Keratinocyte (primary cell): ENCODE measurements around the gene CMPK2. TPM values are rescaled to one million over a fixed set of nuclear protein-coding genes. Genes with fewer than 3 reads are reported as not detected.

ENCODE experiments used
- DNase-seq: peaks from one replicate; pipeline ENCODE4 v3.0.0-alpha.2; 2011; ENCODE audit warnings: low read depth, missing footprints, low spot score
- FAIRE-seq: peaks from 2 replicates; lab custom pipeline; 2011; peaks lifted over from hg19 to GRCh38; lab: Jason Lieb, UNC
- H2AFZ ChIP-seq: 2 replicates; pipeline ENCODE4 v1.6.0; 2012; ENCODE audit warnings: low read length, control low read depth, inconsistent platforms; ENCODE audit not compliant: control insufficient read depth
- H3K27ac ChIP-seq: 2 replicates; pipeline ENCODE4 v1.5.1; 2011; ENCODE audit warnings: low read length; ENCODE audit not compliant: control insufficient read depth, insufficient read depth
- H3K27me3 ChIP-seq: 3 replicates; pipeline ENCODE4 v1.6.0; 2011; ENCODE audit warnings: low read length; ENCODE audit not compliant: control insufficient read depth, insufficient read depth; ENCODE audit errors: extremely low read depth
- H3K36me3 ChIP-seq, 2 experiments: 2 replicates in 1 of 2; 3 replicates in 1 of 2; pipeline ENCODE4 v1.5.1; 2011; ENCODE audit warnings: low read length in 2 of 2, mild to moderate bottlenecking in 1 of 2; ENCODE audit not compliant: control insufficient read depth in 2 of 2, insufficient read depth in 2 of 2; ENCODE audit errors: extremely low read depth in 1 of 2
- H3K4me1 ChIP-seq: 3 replicates; pipeline ENCODE4 v1.5.1; 2011; ENCODE audit warnings: low read length; ENCODE audit not compliant: control insufficient read depth, insufficient read depth; ENCODE audit errors: extremely low read depth
- H3K4me2 ChIP-seq: 3 replicates; pipeline ENCODE4 v1.6.0; 2011; ENCODE audit warnings: low read depth, low read length; ENCODE audit not compliant: control insufficient read depth, insufficient read depth; ENCODE audit errors: extremely low read depth
- H3K4me3 ChIP-seq, 3 experiments: fragments of 200-600 bp in 1 of 3; sonication (generic) in 1 of 3; 2 replicates in 2 of 3; 3 replicates in 1 of 3; pipeline ENCODE4 v1.5.1; 2011 to 2016; ENCODE audit warnings: low read length in 3 of 3, mild to moderate bottlenecking in 3 of 3, control low read depth in 2 of 3, inconsistent platforms in 1 of 3, low read depth in 1 of 3, mixed read lengths in 1 of 3, mixed run types in 1 of 3, moderate library complexity in 1 of 3; ENCODE audit not compliant: control insufficient read depth in 2 of 3, insufficient read depth in 2 of 3; ENCODE audit errors: extremely low read depth in 1 of 3
- H3K79me2 ChIP-seq: 2 replicates; pipeline ENCODE4 v1.6.0; 2012; ENCODE audit warnings: low read length; ENCODE audit not compliant: control insufficient read depth, insufficient read depth
- H3K9ac ChIP-seq: 3 replicates; pipeline ENCODE4 v1.6.0; 2011; ENCODE audit warnings: low read length; ENCODE audit not compliant: control insufficient read depth, insufficient read depth; ENCODE audit errors: extremely low read depth
- H3K9me1 ChIP-seq: 3 replicates; pipeline ENCODE4 v1.6.0; 2011; ENCODE audit warnings: low read length; ENCODE audit not compliant: control insufficient read depth, insufficient read depth; ENCODE audit errors: extremely low read depth
- H3K9me3 ChIP-seq: 2 replicates; pipeline ENCODE4 v1.5.1; 2012; ENCODE audit warnings: low read depth, low read length; ENCODE audit not compliant: control insufficient read depth
- H4K20me1 ChIP-seq: 3 replicates; pipeline ENCODE4 v1.6.0; 2011; ENCODE audit warnings: low read length; ENCODE audit not compliant: control insufficient read depth, insufficient read depth; ENCODE audit errors: extremely low read depth
- CTCF ChIP-seq, 3 experiments: IDR thresholded peaks in 1 of 3; conservative IDR thresholded peaks in 1 of 3; optimal IDR thresholded peaks in 1 of 3; 2 replicates in 2 of 3; 3 replicates in 1 of 3; pipeline versions ENCODE3 to v1.5.1; 2011; ENCODE audit warnings: low read length in 3 of 3, mild to moderate bottlenecking in 3 of 3, moderate library complexity in 2 of 3, control low read depth in 1 of 3, inconsistent platforms in 1 of 3; ENCODE audit not compliant: insufficient read depth in 2 of 3; ENCODE audit errors: extremely low read depth in 1 of 3
- EZH2 ChIP-seq: IDR thresholded peaks from one replicate; pipeline ENCODE4 v1.6.1; 2012; ENCODE audit warnings: inconsistent platforms, mild to moderate bottlenecking, low read length, moderate library complexity
- dilution Hi-C: fragments of 300-500 bp; cut with MboI; formaldehyde crosslinking; loops from one replicate; pipeline ENCODE4 v1.7.0; 2020; ENCODE audit warnings: low sequenced_read_pairs; ENCODE audit not compliant: extremely low pct_ligation_motif_present
- polyA plus RNA-seq, 5 experiments: library from polyadenylated mRNA; depleted of rRNA in 3 of 5; stranded (reverse) in 3 of 5; stranded (forward) in 1 of 5; unstranded in 1 of 5; fragments of >200 nt; gene quantifications; 1 replicate in 1 of 5; 2 replicates in 3 of 5; 3 replicates in 1 of 5; pipeline versions ENCODE4 v1.2.1 to v1.2.3, GENCODE V29; 2011 to 2012; ENCODE audit warnings: missing spikeins in 2 of 5, low read depth in 1 of 5, low replicate concordance in 1 of 5

CMPK2 gene
- polyA plus RNA-seq, 1 donor (not counting 4 experiments of a cell fraction or from before 2014, with no cell fraction given) = 1.5 TPM

GRCh38 chr2:6881046-6881445 is 15.3 kb upstream of the CMPK2 start:
- Histone ChIP-seq H3K9me1 (no peaks in the 10 kb centered on the region), H3K36me3 (no peaks in the 10 kb centered on the region), H3K27ac (no peak overlapping the region), H3K4me2 (no peak overlapping the region), H3K9ac (no peak overlapping the region), H3K79me2 (no peaks in the 10 kb centered on the region), H2AFZ (no peak overlapping the region), H4K20me1 (no peaks in the 10 kb centered on the region), H3K9me3 (no peaks in the 10 kb centered on the region), H3K4me3 (no peak overlapping the region), H3K27me3 (no peaks in the 10 kb centered on the region), H3K4me1 (no peaks in the 10 kb centered on the region)
- TF ChIP-seq EZH2 (no peak), CTCF (optimal IDR thresholded peaks at IDR 0.05 in 1 of 3, IDR thresholded peaks at IDR 0.05 in 1 of 3, conservative IDR thresholded peaks at IDR 0.05 in 1 of 3; ENCODE audit: extremely low read depth in 1 of 3, insufficient read depth in 2 of 3, low read length in 3 of 3) (no peak)
- DNase-seq (no peak), FAIRE-seq (no peak)
- dilution Hi-C loops = no loop called here

DNA sequence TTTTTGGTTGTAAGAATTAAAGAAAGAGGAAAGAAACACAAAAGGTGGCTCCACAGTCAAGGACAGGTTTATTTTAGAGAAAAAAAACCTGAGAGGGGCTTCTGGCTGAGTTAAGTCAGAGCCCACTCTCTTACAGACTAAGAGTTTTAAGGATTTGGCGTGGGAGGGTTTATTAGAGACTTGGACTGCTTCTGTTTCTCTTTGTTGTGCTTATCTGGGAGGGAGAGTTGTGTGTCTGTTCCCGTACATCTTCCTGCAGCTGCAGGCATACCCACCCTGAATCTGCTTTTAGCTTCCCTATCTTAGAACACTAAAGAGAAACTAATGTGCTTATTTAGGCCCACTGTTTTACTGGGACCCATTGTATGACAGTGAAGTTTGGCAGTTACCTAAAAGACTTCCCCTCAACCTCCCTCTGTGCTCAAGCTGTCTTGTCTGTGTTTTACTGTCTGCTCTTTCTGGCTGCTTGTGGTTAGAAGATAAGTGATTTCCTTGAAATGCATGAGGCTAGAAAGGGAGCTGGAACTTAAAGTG is 14.6 kb upstream of the CMPK2 start:
- no peak overlapping the region for H3K27ac ChIP-seq
- H2AFZ ChIP-seq = no peak overlapping the region
- no peak overlapping the region for H3K4me2 ChIP-seq
- H4K20me1 ChIP-seq = no peaks in the 10 kb centered on the region
- H3K4me3 ChIP-seq = no peak overlapping the region
- H3K4me1 ChIP-seq = no peaks in the 10 kb centered on the region
- no peak overlapping the region for H3K9ac ChIP-seq
- no peaks in the 10 kb centered on the region for H3K9me1 ChIP-seq
- no peaks in the 10 kb centered on the region for H3K27me3 ChIP-seq
- DNase-seq = no peak
- no peaks in the 10 kb centered on the region for H3K36me3 ChIP-seq
- no peak for TF ChIP-seq EZH2
- no peak for TF ChIP-seq CTCF (optimal IDR thresholded peaks at IDR 0.05 in 1 of 3, IDR thresholded peaks at IDR 0.05 in 1 of 3, conservative IDR thresholded peaks at IDR 0.05 in 1 of 3; ENCODE audit: extremely low read depth in 1 of 3, insufficient read depth in 2 of 3, low read length in 3 of 3)
- H3K9me3 ChIP-seq = no peaks in the 10 kb centered on the region
- dilution Hi-C loops = no loop called here
- H3K79me2 ChIP-seq = no peaks in the 10 kb centered on the region
- FAIRE-seq = no peak
